ENCODE measurements around the gene CTNNA3. TPM values are rescaled to one million over a fixed set of nuclear protein-coding genes. Genes with fewer than 3 reads are reported as not detected.

The CTNNA3 gene
- total and polyA plus RNA-seq, 2 donors (not counting 1 experiment from before 2014, with no cell fraction given): not detected

- H3K9ac ChIP-seq (ENCODE audit: insufficient read depth, low read length): no peak overlapping the region
- no peaks in the 10 kb centered on the region for H3K9me3 ChIP-seq (ENCODE audit: control insufficient read depth, insufficient read depth, low read depth, low read length)
- H3K4me2 ChIP-seq (ENCODE audit: extremely low read depth, insufficient read depth, low read length): no peak overlapping the region
- no peaks in the 10 kb centered on the region for H3K79me2 ChIP-seq (ENCODE audit: control insufficient read depth, insufficient read depth, low read length)
- H3K27ac ChIP-seq (ENCODE audit: insufficient read depth, low read length): no peak overlapping the region
- H3K4me1 ChIP-seq (ENCODE audit: control insufficient read depth, extremely low read depth, insufficient read depth, low read length): no peaks in the 10 kb centered on the region
- no peak overlapping the region for H3K4me3 ChIP-seq (replicated peaks in 1 of 4; ENCODE audit: control extremely low read depth in 1 of 4, insufficient read depth in 1 of 4, low read depth in 3 of 4, low read length in 4 of 4)
- no peak overlapping the region for H2AFZ ChIP-seq (ENCODE audit: low read length)
- DNase-seq (ENCODE audit: low read depth in 2 of 2): no peak
- H3K36me3 ChIP-seq (ENCODE audit: control insufficient read depth, insufficient read depth, low read length): no peaks in the 10 kb centered on the region
- no peaks in the 10 kb centered on the region for H3K27me3 ChIP-seq (ENCODE audit: control insufficient read depth, insufficient read depth, low read length)
- no peaks in the 10 kb centered on the region for H4K20me1 ChIP-seq (ENCODE audit: control insufficient read depth, extremely low read depth, insufficient read depth, low read length)
- TF ChIP-seq EZH2 (IDR thresholded peaks at IDR 0.05; ENCODE audit: low read length, missing control alignments): no peak
- TF ChIP-seq CTCF (conservative IDR thresholded peaks at IDR 0.05 in 1 of 2, IDR thresholded peaks at IDR 0.05 in 1 of 2; ENCODE audit: low read depth in 1 of 2, low read length in 2 of 2): no peak
Observed at GRCh38 chr10:67268146-67268545, 427.8 kb downstream of the CTNNA3 start.

GRCh38 chr10:67262675-67263074 is 433.3 kb downstream of the CTNNA3 start:
- Histone ChIP-seq H3K4me3 (replicated peaks in 1 of 4; ENCODE audit: control extremely low read depth in 1 of 4, insufficient read depth in 1 of 4, low read depth in 3 of 4, low read length in 4 of 4) (no peak overlapping the region), H3K36me3 (ENCODE audit: control insufficient read depth, insufficient read depth, low read length) (no peaks in the 10 kb centered on the region), H3K9ac (ENCODE audit: insufficient read depth, low read length) (no peak overlapping the region), H2AFZ (ENCODE audit: low read length) (no peak overlapping the region), H4K20me1 (ENCODE audit: control insufficient read depth, extremely low read depth, insufficient read depth, low read length) (no peaks in the 10 kb centered on the region), H3K4me2 (ENCODE audit: extremely low read depth, insufficient read depth, low read length) (no peak overlapping the region), H3K27ac (ENCODE audit: insufficient read depth, low read length) (no peak overlapping the region), H3K79me2 (ENCODE audit: control insufficient read depth, insufficient read depth, low read length) (no peaks in the 10 kb centered on the region), H3K9me3 (ENCODE audit: control insufficient read depth, insufficient read depth, low read depth, low read length) (no peaks in the 10 kb centered on the region), H3K4me1 (ENCODE audit: control insufficient read depth, extremely low read depth, insufficient read depth, low read length) (no peaks in the 10 kb centered on the region), H3K27me3 (ENCODE audit: control insufficient read depth, insufficient read depth, low read length) (no peaks in the 10 kb centered on the region)
- no peak for TF ChIP-seq EZH2 (IDR thresholded peaks at IDR 0.05; ENCODE audit: low read length, missing control alignments)
- TF ChIP-seq CTCF (conservative IDR thresholded peaks at IDR 0.05 in 1 of 2, IDR thresholded peaks at IDR 0.05 in 1 of 2; ENCODE audit: low read depth in 1 of 2, low read length in 2 of 2): no peak
- DNase-seq (ENCODE audit: low read depth in 2 of 2): no peak

GRCh38 chr10:67261300-67261797 is 434.6 kb downstream of the CTNNA3 start:
- DNase-seq (ENCODE audit: low read depth in 2 of 2): no peak
- H4K20me1 ChIP-seq (ENCODE audit: control insufficient read depth, extremely low read depth, insufficient read depth, low read length): no peaks in the 10 kb centered on the region
- no peaks in the 10 kb centered on the region for H3K36me3 ChIP-seq (ENCODE audit: control insufficient read depth, insufficient read depth, low read length)
- no peak overlapping the region for H2AFZ ChIP-seq (ENCODE audit: low read length)
- H3K9ac ChIP-seq (ENCODE audit: insufficient read depth, low read length): no peak overlapping the region
- H3K27ac ChIP-seq (ENCODE audit: insufficient read depth, low read length): no peak overlapping the region
- no peak overlapping the region for H3K4me3 ChIP-seq (replicated peaks in 1 of 4; ENCODE audit: control extremely low read depth in 1 of 4, insufficient read depth in 1 of 4, low read depth in 3 of 4, low read length in 4 of 4)
- no peaks in the 10 kb centered on the region for H3K4me1 ChIP-seq (ENCODE audit: control insufficient read depth, extremely low read depth, insufficient read depth, low read length)
- no peaks in the 10 kb centered on the region for H3K9me3 ChIP-seq (ENCODE audit: control insufficient read depth, insufficient read depth, low read depth, low read length)
- H3K27me3 ChIP-seq (ENCODE audit: control insufficient read depth, insufficient read depth, low read length): no peaks in the 10 kb centered on the region
- no peak overlapping the region for H3K4me2 ChIP-seq (ENCODE audit: extremely low read depth, insufficient read depth, low read length)
- no peaks in the 10 kb centered on the region for H3K79me2 ChIP-seq (ENCODE audit: control insufficient read depth, insufficient read depth, low read length)
- no peak for TF ChIP-seq EZH2 (IDR thresholded peaks at IDR 0.05; ENCODE audit: low read length, missing control alignments)
- no peak for TF ChIP-seq CTCF (conservative IDR thresholded peaks at IDR 0.05 in 1 of 2, IDR thresholded peaks at IDR 0.05 in 1 of 2; ENCODE audit: low read depth in 1 of 2, low read length in 2 of 2)
